ENCODE measurements around the gene SETD2. TPM values are rescaled to one million over a fixed set of nuclear protein-coding genes. Genes with fewer than 3 reads are reported as not detected.

Gene SETD2
- total RNA-seq, 1 experiment from 2014 or later = 60.8 TPM

DNA sequence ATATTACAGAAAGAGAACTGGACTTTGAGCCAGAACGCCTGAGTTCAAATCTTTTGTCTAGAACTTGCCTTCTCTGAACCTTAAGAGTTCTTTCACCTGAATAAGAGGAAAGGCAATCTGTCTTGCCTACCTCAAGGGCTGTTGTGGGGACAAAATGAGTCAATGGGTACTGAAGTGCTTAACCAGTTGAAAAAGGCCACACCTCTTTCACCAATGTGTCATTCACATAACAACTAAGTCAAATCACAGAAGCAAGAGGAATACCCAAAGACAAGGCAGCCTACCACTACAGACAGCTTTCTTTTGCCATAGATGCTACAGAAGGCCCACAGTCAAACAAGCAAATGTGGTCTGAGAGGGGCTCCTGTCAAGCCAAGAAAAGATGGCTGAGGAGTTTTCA is 144.7 kb downstream of the SETD2 start:
- Mint-ChIP-seq H3K9me3 (no peaks in the 10 kb centered on the region), H3K36me3 (ENCODE audit: insufficient read depth in 1 of 3, low read depth in 3 of 3) (peaks cover 5 to 40% (median 36%) of the 10 kb centered on the region in 3 experiments; a peak in 6 of 7 replicates), H3K27ac (no peak overlapping the region), H3K27me3 (ENCODE audit: low read depth) (no peaks in the 10 kb centered on the region), H3K4me1 (peaks cover 12 to 13% of the 10 kb centered on the region in 2 experiments), H3K4me3 (no peak overlapping the region)
- Histone ChIP-seq H2BK12ac (ENCODE audit: insufficient read length, low read depth, low read length) (no peak overlapping the region), H4K91ac (ENCODE audit: insufficient read length, low read depth, low read length) (no peak overlapping the region), H3K9me3 (ENCODE audit: control insufficient read depth, low read depth, low read length) (no peaks in the 10 kb centered on the region), H3K27me3 (ENCODE audit: insufficient read depth, low read length) (no peaks in the 10 kb centered on the region), H3K23ac (ENCODE audit: insufficient read length, low read depth, low read length) (no peak overlapping the region), H4K5ac (ENCODE audit: insufficient read length, low read depth, low read length) (no peak overlapping the region), H2AK5ac (ENCODE audit: insufficient read length, low read length) (no peak overlapping the region), H3K79me2 (ENCODE audit: insufficient read depth, low read length) (no peaks in the 10 kb centered on the region), H2BK15ac (ENCODE audit: low read depth, low read length) (no peak overlapping the region), H3K56ac (ENCODE audit: insufficient read length, low read depth, low read length) (no peak overlapping the region), H3K27ac (ENCODE audit: insufficient read length, low read depth, low read length) (no peak overlapping the region), H3K4ac (ENCODE audit: low read depth, low read length) (no peak overlapping the region), H3K4me1 (ENCODE audit: insufficient read depth, low read length) (no peaks in the 10 kb centered on the region), H3K18ac (ENCODE audit: insufficient read length, low read depth, low read length) (no peak overlapping the region), H3K4me2 (ENCODE audit: insufficient read depth, insufficient read length, low read length) (no peak overlapping the region), H4K20me1 (ENCODE audit: control insufficient read depth, insufficient read depth, insufficient read length) (peaks cover 2% of the 10 kb centered on the region), H2BK20ac (ENCODE audit: low read depth, low read length, poor library complexity, severe bottlenecking) (no peak overlapping the region), H2BK120ac (ENCODE audit: low read depth, low read length, poor library complexity, severe bottlenecking) (no peak overlapping the region), H3K79me1 (ENCODE audit: insufficient read depth, low read depth, low read length, poor library complexity, severe bottlenecking) (no peaks in the 10 kb centered on the region), H3K9ac (ENCODE audit: extremely low read depth, insufficient read length, low read length) (no peak overlapping the region), H3K23me2 (ENCODE audit: insufficient read length, low read depth, low read length, poor library complexity, severe bottlenecking) (no peaks in the 10 kb centered on the region), H3T11ph (ENCODE audit: low read length) (no peak overlapping the region), H4K8ac (replicated peaks; ENCODE audit: insufficient read length, low read depth, low read length) (no peak overlapping the region), H2BK5ac (ENCODE audit: insufficient read length, low read length) (no peak overlapping the region), H2AFZ (ENCODE audit: low read length) (no peak overlapping the region), H3K14ac (ENCODE audit: insufficient read depth, low read length) (no peak overlapping the region)
- no CpG with 5 or more reads among the region's 1 CpG for WGBS (ENCODE audit: extremely low coverage, insufficient read length, low lambda C conversion rate)
- TF ChIP-seq, protein P1, sequence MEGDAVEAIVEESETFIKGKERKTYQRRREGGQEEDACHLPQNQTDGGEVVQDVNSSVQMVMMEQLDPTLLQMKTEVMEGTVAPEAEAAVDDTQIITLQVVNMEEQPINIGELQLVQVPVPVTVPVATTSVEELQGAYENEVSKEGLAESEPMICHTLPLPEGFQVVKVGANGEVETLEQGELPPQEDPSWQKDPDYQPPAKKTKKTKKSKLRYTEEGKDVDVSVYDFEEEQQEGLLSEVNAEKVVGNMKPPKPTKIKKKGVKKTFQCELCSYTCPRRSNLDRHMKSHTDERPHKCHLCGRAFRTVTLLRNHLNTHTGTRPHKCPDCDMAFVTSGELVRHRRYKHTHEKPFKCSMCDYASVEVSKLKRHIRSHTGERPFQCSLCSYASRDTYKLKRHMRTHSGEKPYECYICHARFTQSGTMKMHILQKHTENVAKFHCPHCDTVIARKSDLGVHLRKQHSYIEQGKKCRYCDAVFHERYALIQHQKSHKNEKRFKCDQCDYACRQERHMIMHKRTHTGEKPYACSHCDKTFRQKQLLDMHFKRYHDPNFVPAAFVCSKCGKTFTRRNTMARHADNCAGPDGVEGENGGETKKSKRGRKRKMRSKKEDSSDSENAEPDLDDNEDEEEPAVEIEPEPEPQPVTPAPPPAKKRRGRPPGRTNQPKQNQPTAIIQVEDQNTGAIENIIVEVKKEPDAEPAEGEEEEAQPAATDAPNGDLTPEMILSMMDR (conservative IDR thresholded peaks at IDR 0.05) = no peak
- DNase-seq = no peak

Measured in H9 (cell line).